GM12873 (cell line): ENCODE results near the gene CDON.

ENCODE experiments used
- CTCF ChIP-seq: IDR thresholded peaks from 2 replicates; pipeline ENCODE4 v1.5.1; 2012; ENCODE audit warnings: low read depth, mild to moderate bottlenecking, moderate library complexity, low read length, control low read depth; ENCODE audit not compliant: insufficient read depth; ENCODE audit errors: missing control alignments

CDON gene

GRCh38 chr11:125910226-125910849 is 152.3 kb downstream of the CDON start:
- TF ChIP-seq CTCF = no peak
